Glutamatergic neuron (in vitro differentiated cells): ENCODE results near the gene KATNAL2. TPM values are rescaled to one million over a fixed set of nuclear protein-coding genes. Genes with fewer than 3 reads are reported as not detected.

Source experiments
- DNase-seq: peaks from one replicate; pipeline ENCODE4 v3.0.0; 2022
- H3K27ac Mint-ChIP-seq: one replicate; pipeline ENCODE4 v1.8.0; 2020; ENCODE audit warnings: mild to moderate bottlenecking, mixed read lengths, inconsistent platforms; ENCODE audit not compliant: unreplicated experiment
- H3K27me3 Mint-ChIP-seq: one replicate; pipeline ENCODE4 v1.8.0; 2020; ENCODE audit warnings: mild to moderate bottlenecking, moderate library complexity, mixed read lengths, inconsistent platforms; ENCODE audit not compliant: unreplicated experiment
- H3K36me3 Mint-ChIP-seq: one replicate; pipeline ENCODE4 v1.8.0; 2020; ENCODE audit warnings: mild to moderate bottlenecking, mixed read lengths, inconsistent platforms; ENCODE audit not compliant: unreplicated experiment
- H3K4me1 Mint-ChIP-seq: one replicate; pipeline ENCODE4 v1.8.0; 2020; ENCODE audit warnings: mild to moderate bottlenecking, low read depth, mixed read lengths, inconsistent platforms; ENCODE audit not compliant: unreplicated experiment
- H3K4me3 Mint-ChIP-seq: one replicate; pipeline ENCODE4 v1.8.0; 2020; ENCODE audit warnings: mild to moderate bottlenecking, mixed read lengths, inconsistent platforms; ENCODE audit not compliant: unreplicated experiment
- H3K9me3 Mint-ChIP-seq: one replicate; pipeline ENCODE4 v1.8.0; 2020; ENCODE audit warnings: mild to moderate bottlenecking, moderate library complexity, mixed read lengths, inconsistent platforms; ENCODE audit not compliant: unreplicated experiment
- CTCF ChIP-seq: fragments of 200-600 bp; sonication (generic); IDR thresholded peaks from one replicate; pipeline ENCODE4 v1.5.0; 2021; ENCODE audit not compliant: partially characterized antibody, unreplicated experiment
- total RNA-seq: library from RNA; stranded (reverse); fragmentation: NEBNext Ultra II Directional; extraction: Animal tissue kit (Norgen Biotek cat#: 25700); gene quantifications from one replicate; pipeline ENCODE4 v1.2.1, GENCODE V29; 2021; ENCODE audit not compliant: unreplicated experiment

The KATNAL2 gene
- total RNA-seq, 1 donor from 2014 or later, result 2.4 TPM

- H3K27me3 Mint-ChIP-seq, result peaks cover 3% of the 10 kb centered on the region
- H3K4me1 Mint-ChIP-seq, result peaks cover 12% of the 10 kb centered on the region
- peak overlapping the region; percentile 99 for H3K4me3 Mint-ChIP-seq
- peak overlapping the region; percentile 97 for H3K27ac Mint-ChIP-seq
- TF ChIP-seq CTCF, result no peak
- no peaks in the 10 kb centered on the region for H3K36me3 Mint-ChIP-seq
- DNase-seq, result no peak
- H3K9me3 Mint-ChIP-seq, result peaks cover 6% of the 10 kb centered on the region
Measured at GRCh38 chr18:47150824-47151366, 233.5 kb downstream of the KATNAL2 start.

GRCh38 chr18:47151439-47151838 lies 234.0 kb downstream of the KATNAL2 start:
- H3K9me3 Mint-ChIP-seq, result peaks cover 6% of the 10 kb centered on the region
- peaks cover 3% of the 10 kb centered on the region for H3K27me3 Mint-ChIP-seq
- no peak for DNase-seq
- no peak for TF ChIP-seq CTCF
- peak overlapping the region; percentile 97 for H3K27ac Mint-ChIP-seq
- no peaks in the 10 kb centered on the region for H3K36me3 Mint-ChIP-seq
- H3K4me3 Mint-ChIP-seq, result peak overlapping the region; percentile 99
- peaks cover 11% of the 10 kb centered on the region for H3K4me1 Mint-ChIP-seq

Other genes starting within 250 kb of the KATNAL2 start
- 0.56 TPM for gene ST8SIA5, start 160.5 kb upstream of the KATNAL2 start, total RNA-seq
- 24.5 TPM for gene PIAS2, start 95 bp upstream of the KATNAL2 start, total RNA-seq
- not detected for gene ELOA2, start 118.0 kb downstream of the KATNAL2 start, total RNA-seq
- 55.3 TPM for gene HDHD2, start 232.9 kb downstream of the KATNAL2 start, total RNA-seq